Activated gamma-delta T cell (primary cell): ENCODE measurements around the gene FAM163A.
"Not testable (repeated sequence)": the region's sequence is repeated elsewhere in the genome, so short reads cannot be mapped to it uniquely, and the experiment has no call there.

ENCODE experiments used
- DNase-seq: peaks from one replicate; lab custom pipeline; 2025; lab: John Stamatoyannopoulos, UW

FAM163A gene

GRCh38 chr1:179855831-179856230 is 112.7 kb downstream of the FAM163A start:
- not testable (repeated sequence) for DNase-seq

- DNase-seq, result no peak
Measured at GRCh38 chr1:179856296-179856695, 113.2 kb downstream of the FAM163A start.

GRCh38 chr1:179857009-179857408 is 113.9 kb downstream of the FAM163A start:
- no peak for DNase-seq

DNA sequence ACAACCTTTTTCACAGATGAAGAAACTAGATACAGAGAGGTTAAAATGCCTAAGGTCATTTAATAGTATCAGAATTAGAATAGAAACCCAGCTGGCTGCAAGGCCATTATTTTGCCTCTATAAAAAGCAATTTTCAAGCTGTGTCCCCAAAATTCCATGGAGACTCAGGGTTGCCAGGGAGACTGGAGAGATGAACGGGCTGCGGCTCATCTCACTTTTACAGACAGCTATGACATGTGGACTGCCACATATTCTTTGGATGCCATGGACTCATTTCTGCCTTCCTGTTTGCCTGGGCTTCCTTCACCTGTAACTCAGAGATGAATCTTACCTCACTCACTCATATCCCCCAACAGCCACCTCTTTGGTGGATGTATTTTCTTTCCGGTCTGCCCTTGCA is 117.6 kb downstream of the FAM163A start:
- no peak for DNase-seq

GRCh38 chr1:179865377-179865776 is 122.3 kb downstream of the FAM163A start:
- no peak for DNase-seq
